Uterus (tissue), 2 donors: ENCODE results near the gene ESRRB.
A peak's percentile ranks its signal among the peaks of the same experiment; 100 is the strongest.

Experiments
- POLR2A ChIP-seq, 2 donors: fragments of 450-650 bp; IDR thresholded peaks; one replicate each; pipeline ENCODE4 v1.6.1; 2016; ENCODE audit warnings: antibody characterized with exemption in 2 of 2, mild to moderate bottlenecking in 1 of 2, moderate library complexity in 1 of 2
- TF ChIP-seq, protein P1 (sequence below), 4 experiments: fragments of 200-600 bp in 2 of 4; fragments of 450-650 bp in 2 of 4; sonication (generic) in 2 of 4; IDR thresholded peaks; one replicate each; pipeline ENCODE4 v1.5.1; 2016 to 2019; ENCODE audit warnings: antibody characterized with exemption in 4 of 4, mild to moderate bottlenecking in 2 of 4, moderate library complexity in 1 of 4

DNA sequence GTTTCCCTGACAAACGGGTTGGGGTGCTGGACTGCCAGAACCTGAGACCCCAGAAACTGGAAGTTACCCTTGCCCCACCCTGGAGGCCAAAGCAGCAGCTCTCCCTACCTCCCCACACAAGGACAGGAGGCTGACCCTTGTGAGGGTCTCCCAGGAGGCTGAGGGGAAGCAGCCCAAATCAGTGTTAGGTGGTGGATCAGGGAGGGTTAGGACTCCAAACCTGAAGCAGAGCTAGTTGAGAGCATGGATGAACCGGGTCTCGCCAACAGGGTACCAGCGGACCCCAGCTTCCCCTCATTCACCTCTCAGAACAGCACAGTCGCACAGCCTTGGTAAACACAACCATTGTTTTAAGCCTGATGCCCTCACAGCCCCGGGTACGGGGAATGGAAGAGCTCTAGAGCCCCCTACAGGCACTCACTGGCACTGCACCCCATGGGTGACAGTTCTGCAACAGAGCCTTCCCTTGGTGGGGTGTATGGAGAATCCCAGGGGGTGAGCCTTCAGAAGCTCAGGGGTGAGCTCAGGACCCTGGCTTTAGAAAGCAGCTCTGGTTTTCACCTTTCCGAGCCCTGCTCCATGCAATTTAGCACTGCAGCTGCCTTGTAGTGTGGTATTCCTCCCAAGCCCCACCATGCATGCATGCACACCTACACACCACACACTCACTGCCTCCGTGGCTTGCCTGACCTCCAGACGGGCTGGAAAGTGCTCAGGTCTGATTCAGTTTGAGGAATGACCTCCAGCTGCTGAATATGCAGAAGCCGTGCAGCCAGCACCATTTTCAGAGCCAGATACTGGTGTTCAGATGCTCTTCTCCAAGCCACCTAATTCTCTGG is 11.2 kb downstream of the ESRRB start:
- TF ChIP-seq, protein P1, sequence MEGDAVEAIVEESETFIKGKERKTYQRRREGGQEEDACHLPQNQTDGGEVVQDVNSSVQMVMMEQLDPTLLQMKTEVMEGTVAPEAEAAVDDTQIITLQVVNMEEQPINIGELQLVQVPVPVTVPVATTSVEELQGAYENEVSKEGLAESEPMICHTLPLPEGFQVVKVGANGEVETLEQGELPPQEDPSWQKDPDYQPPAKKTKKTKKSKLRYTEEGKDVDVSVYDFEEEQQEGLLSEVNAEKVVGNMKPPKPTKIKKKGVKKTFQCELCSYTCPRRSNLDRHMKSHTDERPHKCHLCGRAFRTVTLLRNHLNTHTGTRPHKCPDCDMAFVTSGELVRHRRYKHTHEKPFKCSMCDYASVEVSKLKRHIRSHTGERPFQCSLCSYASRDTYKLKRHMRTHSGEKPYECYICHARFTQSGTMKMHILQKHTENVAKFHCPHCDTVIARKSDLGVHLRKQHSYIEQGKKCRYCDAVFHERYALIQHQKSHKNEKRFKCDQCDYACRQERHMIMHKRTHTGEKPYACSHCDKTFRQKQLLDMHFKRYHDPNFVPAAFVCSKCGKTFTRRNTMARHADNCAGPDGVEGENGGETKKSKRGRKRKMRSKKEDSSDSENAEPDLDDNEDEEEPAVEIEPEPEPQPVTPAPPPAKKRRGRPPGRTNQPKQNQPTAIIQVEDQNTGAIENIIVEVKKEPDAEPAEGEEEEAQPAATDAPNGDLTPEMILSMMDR (IDR thresholded peaks at IDR 0.05) = peak; percentile 34 to 72 (median 55)
- no peak for TF ChIP-seq POLR2A (IDR thresholded peaks at IDR 0.05)
